ENCODE data around the gene CYTH4. TPM values are rescaled to one million over a fixed set of nuclear protein-coding genes. Genes with fewer than 3 reads are reported as not detected.

The CYTH4 gene
- total RNA-seq, 4 donors from 2014 or later: 13.2 to 40.3 (median 22.1) TPM

DNA sequence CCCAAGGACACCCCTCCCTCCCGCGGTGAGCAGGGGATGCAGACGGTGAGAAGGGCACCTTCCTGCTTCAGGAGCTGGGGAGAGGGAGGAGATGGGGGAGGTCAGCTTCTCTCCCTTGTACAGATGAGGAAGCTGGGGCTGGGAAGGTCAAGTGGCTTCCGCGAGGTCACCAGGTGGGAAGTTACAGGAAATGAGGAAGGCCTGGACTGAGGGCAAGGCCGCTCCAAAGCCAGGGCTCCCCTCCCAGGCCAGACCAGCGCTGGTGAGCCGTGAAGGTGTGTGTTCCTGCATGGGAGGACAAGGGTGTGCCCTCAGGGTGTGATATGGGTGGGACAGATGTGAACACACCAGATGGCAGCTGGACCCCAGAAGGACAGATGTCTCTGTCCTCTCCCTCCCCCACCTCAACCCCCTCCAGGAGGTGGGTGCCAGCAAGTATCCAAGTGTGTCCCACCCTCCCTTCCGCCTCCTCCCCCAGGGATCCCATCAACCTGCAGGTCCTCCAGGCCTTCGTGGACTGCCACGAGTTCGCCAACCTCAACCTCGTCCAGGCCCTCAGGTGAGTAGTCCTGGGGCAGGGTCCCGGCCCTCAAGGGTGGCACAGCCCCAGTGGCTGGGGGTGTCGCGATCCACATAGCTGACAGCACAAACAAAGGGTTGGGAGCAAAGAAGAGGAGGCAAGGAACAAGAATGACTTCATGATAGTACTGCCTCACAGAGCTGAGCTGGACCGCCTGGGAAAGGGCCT, 16.6 kb downstream of the CYTH4 start:
- TF ChIP-seq, protein P1, sequence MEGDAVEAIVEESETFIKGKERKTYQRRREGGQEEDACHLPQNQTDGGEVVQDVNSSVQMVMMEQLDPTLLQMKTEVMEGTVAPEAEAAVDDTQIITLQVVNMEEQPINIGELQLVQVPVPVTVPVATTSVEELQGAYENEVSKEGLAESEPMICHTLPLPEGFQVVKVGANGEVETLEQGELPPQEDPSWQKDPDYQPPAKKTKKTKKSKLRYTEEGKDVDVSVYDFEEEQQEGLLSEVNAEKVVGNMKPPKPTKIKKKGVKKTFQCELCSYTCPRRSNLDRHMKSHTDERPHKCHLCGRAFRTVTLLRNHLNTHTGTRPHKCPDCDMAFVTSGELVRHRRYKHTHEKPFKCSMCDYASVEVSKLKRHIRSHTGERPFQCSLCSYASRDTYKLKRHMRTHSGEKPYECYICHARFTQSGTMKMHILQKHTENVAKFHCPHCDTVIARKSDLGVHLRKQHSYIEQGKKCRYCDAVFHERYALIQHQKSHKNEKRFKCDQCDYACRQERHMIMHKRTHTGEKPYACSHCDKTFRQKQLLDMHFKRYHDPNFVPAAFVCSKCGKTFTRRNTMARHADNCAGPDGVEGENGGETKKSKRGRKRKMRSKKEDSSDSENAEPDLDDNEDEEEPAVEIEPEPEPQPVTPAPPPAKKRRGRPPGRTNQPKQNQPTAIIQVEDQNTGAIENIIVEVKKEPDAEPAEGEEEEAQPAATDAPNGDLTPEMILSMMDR (IDR thresholded peaks at IDR 0.05; ENCODE audit: low read depth): no peak

- TF ChIP-seq, protein P1 (IDR thresholded peaks at IDR 0.05; ENCODE audit: low read depth): no peak
These were observed 17.7 kb downstream of the CYTH4 start for GRCh38 chr22:37299969-37300509.

DNA sequence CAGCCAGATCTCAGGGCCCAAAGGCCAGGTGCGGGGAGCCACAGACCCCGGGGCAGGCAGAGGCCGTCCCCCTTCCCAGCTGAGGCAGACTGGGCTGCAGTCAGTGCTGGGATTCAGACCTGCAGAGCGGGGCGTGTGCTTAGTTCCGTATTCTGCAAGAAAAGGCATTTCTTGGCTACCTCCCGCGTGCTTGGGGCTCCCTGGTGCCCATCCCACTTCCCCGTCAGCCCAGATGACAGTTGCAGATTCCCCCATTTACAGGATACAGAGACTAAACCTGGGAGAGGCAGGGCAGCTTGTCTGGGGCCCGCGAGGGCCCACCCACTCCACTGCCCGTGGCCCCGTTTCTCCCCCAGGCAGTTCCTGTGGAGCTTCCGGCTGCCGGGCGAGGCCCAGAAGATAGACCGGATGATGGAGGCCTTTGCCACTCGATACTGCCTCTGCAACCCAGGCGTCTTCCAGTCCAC, 18.3 kb downstream of the CYTH4 start:
- TF ChIP-seq, protein P1 (IDR thresholded peaks at IDR 0.05; ENCODE audit: low read depth): no peak

DNA sequence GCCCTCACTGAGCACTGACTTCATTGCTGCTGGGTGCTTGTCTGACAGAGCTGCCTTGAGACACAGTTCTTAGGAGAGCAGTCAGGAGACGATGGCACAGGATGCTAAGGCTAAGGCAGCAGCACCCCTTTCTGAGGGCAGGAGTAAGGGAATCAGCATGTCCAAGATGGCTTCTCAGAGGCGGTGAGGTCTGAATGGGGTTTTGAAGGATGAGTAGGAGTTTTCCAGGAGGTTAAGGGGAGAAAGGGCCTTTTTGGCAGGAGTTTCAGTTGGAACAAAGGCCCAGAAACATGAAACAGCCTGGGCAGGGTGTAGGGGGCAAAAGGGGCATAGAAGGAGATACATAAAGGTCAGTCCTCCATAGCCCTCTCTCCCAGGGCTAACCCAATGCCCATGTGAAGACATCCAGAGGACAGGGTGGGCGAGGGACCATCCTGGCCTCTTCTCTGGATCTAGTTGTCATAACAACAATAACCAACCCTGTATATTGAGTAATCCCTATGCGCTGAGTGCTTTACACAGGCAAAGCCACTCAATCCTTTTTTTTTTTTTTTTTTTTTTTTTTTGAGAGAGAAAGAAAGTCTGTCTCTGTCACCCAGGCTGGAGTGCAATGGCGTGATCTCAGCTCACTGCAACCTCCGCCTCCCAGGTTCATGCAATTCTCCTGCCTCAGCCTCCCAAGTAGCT, 19.0 kb downstream of the CYTH4 start:
- TF ChIP-seq, protein P1 (IDR thresholded peaks at IDR 0.05; ENCODE audit: low read depth): no peak

- TF ChIP-seq, protein P1 (IDR thresholded peaks at IDR 0.05; ENCODE audit: low read depth): no peak
These were observed 20.6 kb downstream of the CYTH4 start for GRCh38 chr22:37302674-37303555.

- TF ChIP-seq, protein P1 (IDR thresholded peaks at IDR 0.05; ENCODE audit: low read depth): no peak
These were observed 21.5 kb downstream of the CYTH4 start for GRCh38 chr22:37303821-37304274.

All from subcutaneous adipose tissue (tissue), 4 donors.